SIG-M5 treated with dmso at 0.1 percent for 504 hours (cell line): ENCODE data around the gene MAP3K19.
"Not testable (repeated sequence)": the region's sequence is repeated elsewhere in the genome, so short reads cannot be mapped to it uniquely, and the experiment has no call there.

Experiments
- DNase-seq: peaks from one replicate; lab custom pipeline; 2025; ENCODE audit not compliant: unreplicated experiment; lab: John Stamatoyannopoulos, UW

Gene MAP3K19

GRCh38 chr2:135052042-135052876, 5.0 kb upstream of the MAP3K19 start, which contains the start of gene RAB3GAP1:
RAB3GAP1 (plus strand) TSS chr2:135052292; CDS start chr2:135052308, 16 bp downstream.
- DNase-seq: peak; percentile 87

GRCh38 chr2:135050684-135051083, 3.4 kb upstream of the MAP3K19 start:
- no peak for DNase-seq

GRCh38 chr2:135050132-135050531, 2.9 kb upstream of the MAP3K19 start:
- no peak for DNase-seq

DNA sequence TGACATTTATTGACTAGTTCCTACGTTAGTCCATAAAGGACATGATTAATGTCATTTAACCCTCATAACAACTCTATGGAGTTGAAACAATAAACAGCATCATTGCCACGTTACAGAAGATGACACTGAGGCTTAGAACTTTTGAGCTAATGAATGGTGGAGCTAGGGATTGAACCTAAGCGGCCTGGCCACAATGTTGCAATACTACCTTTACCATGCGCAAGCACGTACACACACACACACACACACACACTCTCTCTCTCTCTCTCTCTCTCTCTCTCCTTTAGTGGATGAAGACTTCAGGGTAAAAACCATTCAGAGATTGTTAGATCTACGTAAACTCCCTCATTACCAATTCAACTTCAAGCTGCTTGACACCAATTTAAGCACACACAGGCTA, 875 bp upstream of the MAP3K19 start:
- no peak for DNase-seq

DNA sequence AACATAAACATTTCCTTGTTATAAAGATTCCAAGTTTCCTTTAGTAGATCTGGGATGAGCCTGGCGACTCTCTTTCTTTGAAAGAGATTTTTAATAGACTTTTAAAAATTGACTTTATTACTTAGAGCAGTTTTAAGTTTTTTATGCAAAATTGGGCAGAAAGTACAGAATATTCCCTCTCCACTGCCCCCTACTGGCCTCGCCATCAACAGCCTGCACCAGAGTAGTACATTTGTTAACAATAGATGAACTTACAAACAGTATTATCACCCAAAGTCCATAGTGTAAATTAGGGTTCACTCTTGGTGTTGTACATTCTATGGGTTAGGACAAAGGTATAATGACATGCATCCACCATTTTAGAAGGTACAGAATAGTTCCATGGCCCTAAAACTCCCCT, 3.9 kb downstream of the MAP3K19 start:
- DNase-seq: no peak

DNA sequence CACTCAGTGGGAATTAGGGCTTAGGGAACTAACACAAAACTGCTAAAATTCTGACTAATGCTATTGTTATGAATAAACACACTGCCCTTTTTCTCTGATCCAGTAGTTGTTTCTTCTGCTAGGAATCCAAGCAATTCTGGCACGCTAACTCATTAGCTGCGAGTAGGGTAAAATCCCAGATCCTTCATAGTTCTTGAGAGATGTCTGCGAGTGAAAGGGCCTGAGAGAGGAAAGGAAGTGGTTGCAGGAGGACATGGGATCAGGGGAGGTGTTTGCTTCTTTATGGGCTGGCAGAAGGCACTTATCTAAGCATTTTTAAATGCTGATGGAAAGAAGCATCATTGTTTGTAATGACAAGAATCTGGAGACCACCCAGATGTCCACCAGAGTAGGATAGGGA, 9.4 kb downstream of the MAP3K19 start:
- no peak for DNase-seq

- not testable (repeated sequence) for DNase-seq
These were observed 14.0 kb downstream of the MAP3K19 start for GRCh38 chr2:135033216-135033615.

GRCh38 chr2:135030826-135031225, 16.4 kb downstream of the MAP3K19 start:
- DNase-seq: peak; percentile 39

DNA sequence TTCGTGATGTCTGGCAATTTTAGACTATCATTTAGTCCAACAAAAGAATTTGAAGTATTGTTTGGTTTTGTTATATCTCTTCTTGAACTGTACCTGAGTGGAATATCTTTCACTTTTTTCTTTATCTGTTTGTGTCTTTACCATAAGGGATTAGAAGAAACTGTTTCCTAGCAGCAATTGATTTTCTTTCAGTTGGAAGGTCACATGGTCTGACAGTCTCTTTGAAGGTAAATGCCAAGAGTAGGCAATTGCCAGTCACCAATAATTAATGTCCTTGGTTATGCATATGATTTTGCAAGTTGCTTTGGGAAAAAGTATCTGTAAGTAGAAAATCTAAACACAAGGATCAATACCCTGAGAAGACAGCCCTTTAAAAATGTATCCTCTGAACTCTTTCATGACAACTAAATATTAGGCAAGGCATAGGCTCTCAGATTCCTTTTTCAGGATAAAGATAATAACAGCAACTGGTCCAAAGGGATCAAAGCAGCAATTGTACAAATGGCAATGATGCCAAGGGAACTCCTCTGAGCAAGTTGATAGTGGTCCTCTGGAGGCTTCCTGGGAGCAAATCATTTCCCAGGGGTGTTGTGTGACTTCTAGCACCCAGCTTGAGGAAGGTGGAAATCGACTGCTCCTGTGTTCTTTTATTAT, 17.6 kb downstream of the MAP3K19 start:
- DNase-seq: no peak

- no peak for DNase-seq
These were observed 23.3 kb downstream of the MAP3K19 start for GRCh38 chr2:135023886-135024485.

- DNase-seq: no peak
These were observed 24.0 kb downstream of the MAP3K19 start for GRCh38 chr2:135022952-135023880.

DNA sequence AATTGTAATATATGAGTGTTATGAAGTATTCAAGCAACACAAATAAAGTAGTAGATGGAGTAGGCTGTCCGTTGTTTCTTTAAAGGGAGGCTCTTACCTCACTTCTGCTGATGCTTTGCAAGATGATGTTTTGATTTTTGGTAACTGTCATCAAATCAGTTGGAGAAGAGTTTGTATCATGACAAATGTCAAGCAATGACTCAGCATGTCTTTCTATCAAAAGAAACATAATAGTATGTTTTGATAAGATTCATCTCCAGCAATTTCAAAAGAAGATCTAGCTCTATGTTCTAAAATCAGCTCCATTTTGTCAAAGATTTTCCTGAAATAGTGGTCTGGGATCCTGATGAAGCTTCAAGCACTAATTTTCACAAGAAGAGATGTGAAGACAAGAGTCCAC, 25.6 kb downstream of the MAP3K19 start:
- DNase-seq: no peak

DNA sequence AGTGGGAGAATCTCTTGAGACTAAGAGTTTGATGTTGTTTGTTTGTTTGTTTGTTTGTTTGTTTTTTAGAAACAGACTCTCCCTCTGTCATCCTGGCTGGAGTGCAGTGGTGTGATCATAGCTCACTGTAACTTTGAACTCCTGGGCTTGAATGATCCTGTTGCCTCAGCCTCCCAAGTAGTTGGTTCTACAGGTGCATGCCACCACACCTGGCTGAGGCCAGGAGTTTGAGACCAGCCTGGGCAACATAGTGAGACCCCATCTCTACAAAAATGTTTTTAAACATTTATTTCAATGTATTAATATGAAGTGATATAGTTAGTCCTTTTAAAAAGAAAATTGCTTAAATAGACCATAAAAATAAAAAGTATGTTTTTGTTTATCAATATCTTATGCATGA, 35.6 kb downstream of the MAP3K19 start:
- no peak for DNase-seq

GRCh38 chr2:135010200-135010942, 36.9 kb downstream of the MAP3K19 start:
- DNase-seq: no peak

- no peak for DNase-seq
These were observed 37.9 kb downstream of the MAP3K19 start for GRCh38 chr2:135009339-135009738.

DNA sequence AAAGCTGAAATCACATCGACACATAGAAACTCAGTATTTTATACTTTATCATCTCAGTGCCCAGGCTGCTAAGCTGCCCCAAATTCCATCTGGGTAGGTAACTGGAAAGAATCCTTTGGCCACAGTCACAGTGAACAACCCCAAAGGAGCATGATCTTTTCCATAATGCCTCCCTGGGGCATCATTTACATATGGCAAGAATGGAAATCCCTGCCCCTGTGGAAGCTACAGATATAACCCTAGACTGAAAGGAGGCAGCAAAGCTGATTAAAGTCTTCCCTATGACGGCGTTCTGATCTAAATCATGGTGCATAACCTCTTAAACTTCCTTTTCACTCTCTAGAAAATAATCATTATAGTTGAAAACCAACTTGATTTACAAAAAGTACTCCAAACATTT, 41.5 kb downstream of the MAP3K19 start:
- DNase-seq: no peak

DNA sequence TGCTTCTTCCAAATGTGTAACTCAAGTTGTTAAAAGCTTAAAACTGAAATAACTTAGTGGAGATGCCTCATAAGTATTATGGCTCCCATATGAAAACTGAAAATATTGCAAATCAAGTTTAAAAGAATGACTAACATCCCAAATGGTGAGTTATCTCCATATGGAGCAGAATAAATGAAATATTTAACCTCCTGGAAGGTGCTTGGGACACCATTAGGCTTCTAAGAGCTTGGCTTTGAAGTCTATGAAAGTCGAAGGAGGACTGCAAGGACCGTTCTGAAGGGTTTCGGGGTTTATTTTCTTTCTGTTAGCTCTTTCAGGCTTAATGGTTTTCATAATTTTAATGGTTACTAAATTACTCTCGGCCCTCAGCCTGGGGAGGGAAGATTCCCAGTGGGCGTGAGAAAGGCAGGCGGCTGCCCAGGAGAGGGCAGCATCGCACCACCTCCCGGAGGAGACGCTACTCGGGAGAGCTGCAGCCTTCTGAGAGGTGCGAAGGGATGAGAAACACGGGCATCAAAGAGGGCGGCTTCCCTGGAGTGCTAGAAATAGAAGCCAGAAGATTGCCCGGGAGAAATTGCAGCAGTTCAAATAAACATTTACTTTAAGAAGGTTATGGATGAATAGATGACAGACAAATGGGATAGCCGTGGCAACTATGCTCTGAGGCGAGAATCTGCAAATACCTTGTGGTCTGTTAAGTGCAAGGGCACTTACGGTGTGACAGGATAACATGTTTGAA, 43.1 kb downstream of the MAP3K19 start:
- DNase-seq: peak; percentile 56

DNA sequence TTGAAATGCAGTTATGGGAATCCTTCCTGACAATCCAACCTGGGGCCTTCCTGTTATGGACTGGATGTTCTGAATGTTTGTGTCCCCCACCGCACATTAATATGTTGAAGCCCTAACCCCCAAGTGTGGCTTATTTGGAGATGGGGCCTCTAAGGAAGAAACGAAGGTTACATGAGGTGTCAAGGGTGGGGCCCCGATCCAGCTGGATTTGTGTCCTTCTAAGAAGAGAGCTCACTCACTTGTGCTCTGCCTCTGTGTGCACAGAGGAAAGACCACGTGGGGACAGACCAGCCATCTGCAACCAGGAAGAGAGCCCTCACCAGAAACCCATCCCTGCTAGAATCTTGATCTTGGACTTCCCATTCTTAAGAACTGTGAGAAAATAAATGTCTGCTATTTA, 44.4 kb downstream of the MAP3K19 start:
- DNase-seq: no peak

GRCh38 chr2:134999521-134999920, 47.7 kb downstream of the MAP3K19 start:
- no peak for DNase-seq
